Measurements from ENCODE around the gene C1orf116.

The C1orf116 gene

GRCh38 chr1:207018707-207019106 is 13.8 kb downstream of the C1orf116 start:
- DNase-seq: no peak

GRCh38 chr1:207017615-207018559 is 14.7 kb downstream of the C1orf116 start:
- no peak for DNase-seq

- DNase-seq: no peak
These were observed 16.8 kb downstream of the C1orf116 start for GRCh38 chr1:207015791-207016190.

- no peak for DNase-seq
These were observed 17.8 kb downstream of the C1orf116 start for GRCh38 chr1:207014728-207015127.

GRCh38 chr1:207013321-207014085 is 19.1 kb downstream of the C1orf116 start:
- DNase-seq: no peak

- DNase-seq: no peak
These were observed 21.8 kb downstream of the C1orf116 start for GRCh38 chr1:207010726-207011125.

GRCh38 chr1:207009945-207010344 is 22.6 kb downstream of the C1orf116 start:
- DNase-seq: no peak

GRCh38 chr1:207009182-207009850 is 23.2 kb downstream of the C1orf116 start:
- no peak for DNase-seq

GRCh38 chr1:207007352-207008033 is 25.1 kb downstream of the C1orf116 start:
- no peak for DNase-seq

GRCh38 chr1:207006914-207007313 is 25.6 kb downstream of the C1orf116 start:
- no peak for DNase-seq

- DNase-seq: no peak
These were observed 26.5 kb downstream of the C1orf116 start for GRCh38 chr1:207006083-207006482.

GRCh38 chr1:207004931-207005830 is 27.4 kb downstream of the C1orf116 start:
- DNase-seq: peak; percentile 42 to 55

GRCh38 chr1:207003210-207003609 is 29.3 kb downstream of the C1orf116 start:
- no peak for DNase-seq

GRCh38 chr1:207002724-207003146 is 29.8 kb downstream of the C1orf116 start:
- no peak for DNase-seq

GRCh38 chr1:207001492-207002245 is 30.9 kb downstream of the C1orf116 start:
- DNase-seq: no peak

GRCh38 chr1:207000651-207001291 is 31.8 kb downstream of the C1orf116 start:
- no peak for DNase-seq

GRCh38 chr1:206998816-206999215 is 33.7 kb downstream of the C1orf116 start:
- no peak for DNase-seq

- DNase-seq: no peak
These were observed 39.8 kb downstream of the C1orf116 start for GRCh38 chr1:206992790-206993189.

GRCh38 chr1:206987873-206988272 is 44.7 kb downstream of the C1orf116 start:
- no peak for DNase-seq

- DNase-seq: no peak
These were observed 45.7 kb downstream of the C1orf116 start for GRCh38 chr1:206986885-206987284.

Data from activated CD4-positive, alpha-beta T cell treated with anti-CD3 and anti-CD28 coated beads, Interleukin-2, amount 50 U/mL, for 48 hours (primary cell).